Measurements from ENCODE around the gene NRXN2.
"Not testable (repeated sequence)": the region's sequence is repeated elsewhere in the genome, so short reads cannot be mapped to it uniquely, and the experiment has no call there.

NRXN2 gene

GRCh38 chr11:64721359-64721699 is 1.7 kb downstream of the NRXN2 start:
- no peak for DNase-seq (ENCODE audit: low spot score)

- DNase-seq (ENCODE audit: low spot score): no peak
These were observed 2.2 kb downstream of the NRXN2 start for GRCh38 chr11:64720640-64721358.

GRCh38 chr11:64720167-64720566 is 2.8 kb downstream of the NRXN2 start:
- DNase-seq (ENCODE audit: low spot score): no peak

- DNase-seq (ENCODE audit: low spot score): no peak
These were observed 3.6 kb downstream of the NRXN2 start for GRCh38 chr11:64719406-64719805.

GRCh38 chr11:64718780-64719124 is 4.2 kb downstream of the NRXN2 start:
- DNase-seq (ENCODE audit: low spot score): no peak

GRCh38 chr11:64718084-64718779 is 4.8 kb downstream of the NRXN2 start:
- no peak for DNase-seq (ENCODE audit: low spot score)

GRCh38 chr11:64717268-64717578 is 5.8 kb downstream of the NRXN2 start:
- no peak for DNase-seq (ENCODE audit: low spot score)

- DNase-seq (ENCODE audit: low spot score): no peak
These were observed 6.3 kb downstream of the NRXN2 start for GRCh38 chr11:64716473-64717267.

- no peak for DNase-seq (ENCODE audit: low spot score)
These were observed 7.1 kb downstream of the NRXN2 start for GRCh38 chr11:64715756-64716472.

GRCh38 chr11:64715110-64715509 is 7.9 kb downstream of the NRXN2 start:
- DNase-seq (ENCODE audit: low spot score): no peak

- DNase-seq (ENCODE audit: low spot score): no peak
These were observed 8.3 kb downstream of the NRXN2 start for GRCh38 chr11:64714666-64715065.

- DNase-seq (ENCODE audit: low spot score): no peak
These were observed 9.1 kb downstream of the NRXN2 start for GRCh38 chr11:64713781-64714363.

GRCh38 chr11:64713016-64713707 is 9.8 kb downstream of the NRXN2 start:
- peak; percentile 67 for DNase-seq (ENCODE audit: low spot score)

GRCh38 chr11:64712430-64713015 is 10.5 kb downstream of the NRXN2 start:
- no peak for DNase-seq (ENCODE audit: low spot score)

- DNase-seq (ENCODE audit: low spot score): no peak
These were observed 11.0 kb downstream of the NRXN2 start for GRCh38 chr11:64711956-64712362.

- DNase-seq (ENCODE audit: low spot score): no peak
These were observed 11.7 kb downstream of the NRXN2 start for GRCh38 chr11:64711138-64711955.

- no peak for DNase-seq (ENCODE audit: low spot score)
These were observed 12.4 kb downstream of the NRXN2 start for GRCh38 chr11:64710418-64711137.

GRCh38 chr11:64705501-64705900 is 17.5 kb downstream of the NRXN2 start:
- DNase-seq (ENCODE audit: low spot score): no peak

GRCh38 chr11:64703048-64703447 is 19.9 kb downstream of the NRXN2 start:
- DNase-seq (ENCODE audit: low spot score): no peak

GRCh38 chr11:64701956-64702355 is 21.0 kb downstream of the NRXN2 start:
- DNase-seq (ENCODE audit: low spot score): not testable (repeated sequence)

Measured in AG20443 (cell line).